NCI-H748 (cell line): ENCODE measurements around the gene CCDC74B.
"Not testable (repeated sequence)": the region's sequence is repeated elsewhere in the genome, so short reads cannot be mapped to it uniquely, and the experiment has no call there.

Source experiments
- DNase-seq: peaks from one replicate; lab custom pipeline; 2025; ENCODE audit not compliant: unreplicated experiment; lab: John Stamatoyannopoulos, UW

Gene CCDC74B

GRCh38 chr2:130145006-130145414 lies at the start of gene CCDC74B:
CCDC74B (minus strand) TSS chr2:130145112; CDS start chr2:130144996, 116 bp downstream.
- peak; percentile 73 for DNase-seq

- not testable (repeated sequence) for DNase-seq
These were observed 48.9 kb upstream of the CCDC74B start for GRCh38 chr2:130193824-130194223.

- not testable (repeated sequence) for DNase-seq
These were observed 47.5 kb upstream of the CCDC74B start for GRCh38 chr2:130192451-130192850.

GRCh38 chr2:130191319-130191718 lies 46.4 kb upstream of the CCDC74B start:
- DNase-seq: not testable (repeated sequence)

- peak; percentile 57 for DNase-seq
These were observed 45.3 kb upstream of the CCDC74B start for GRCh38 chr2:130190237-130190636.

GRCh38 chr2:130188958-130189357 lies 44.0 kb upstream of the CCDC74B start:
- DNase-seq: not testable (repeated sequence)

GRCh38 chr2:130187859-130188792 lies 43.2 kb upstream of the CCDC74B start:
- not testable (repeated sequence) for DNase-seq

- no peak for DNase-seq
These were observed 42.4 kb upstream of the CCDC74B start for GRCh38 chr2:130187268-130187667.

GRCh38 chr2:130186391-130186790 lies 41.5 kb upstream of the CCDC74B start:
- DNase-seq: no peak

GRCh38 chr2:130185896-130186295 lies 41.0 kb upstream of the CCDC74B start:
- DNase-seq: no peak

GRCh38 chr2:130185436-130185835 lies 40.5 kb upstream of the CCDC74B start:
- no peak for DNase-seq

GRCh38 chr2:130183512-130184373 lies 38.8 kb upstream of the CCDC74B start:
- DNase-seq: peak; percentile 0

- peak; percentile 2 for DNase-seq
These were observed 38.1 kb upstream of the CCDC74B start for GRCh38 chr2:130182826-130183511.

GRCh38 chr2:130181880-130182682 lies 37.2 kb upstream of the CCDC74B start, which contains the start of gene MZT2B:
MZT2B (plus strand) TSS chr2:130182262; CDS start chr2:130182283, 21 bp downstream.
- peak; percentile 82 for DNase-seq

- peak; percentile 93 for DNase-seq
These were observed 36.5 kb upstream of the CCDC74B start, which contains the start of gene SMPD4 for GRCh38 chr2:130181325-130181879. SMPD4 (minus strand) TSS chr2:130181602; CDS start chr2:130176592, 5,010 bp downstream.

- DNase-seq: not testable (repeated sequence)
These were observed 35.8 kb upstream of the CCDC74B start for GRCh38 chr2:130180404-130181324.

GRCh38 chr2:130174866-130175265 lies 30.0 kb upstream of the CCDC74B start:
- not testable (repeated sequence) for DNase-seq

GRCh38 chr2:130169896-130170295 lies 25.0 kb upstream of the CCDC74B start:
- no peak for DNase-seq
